ENCODE results near the gene AGXT.

DNA sequence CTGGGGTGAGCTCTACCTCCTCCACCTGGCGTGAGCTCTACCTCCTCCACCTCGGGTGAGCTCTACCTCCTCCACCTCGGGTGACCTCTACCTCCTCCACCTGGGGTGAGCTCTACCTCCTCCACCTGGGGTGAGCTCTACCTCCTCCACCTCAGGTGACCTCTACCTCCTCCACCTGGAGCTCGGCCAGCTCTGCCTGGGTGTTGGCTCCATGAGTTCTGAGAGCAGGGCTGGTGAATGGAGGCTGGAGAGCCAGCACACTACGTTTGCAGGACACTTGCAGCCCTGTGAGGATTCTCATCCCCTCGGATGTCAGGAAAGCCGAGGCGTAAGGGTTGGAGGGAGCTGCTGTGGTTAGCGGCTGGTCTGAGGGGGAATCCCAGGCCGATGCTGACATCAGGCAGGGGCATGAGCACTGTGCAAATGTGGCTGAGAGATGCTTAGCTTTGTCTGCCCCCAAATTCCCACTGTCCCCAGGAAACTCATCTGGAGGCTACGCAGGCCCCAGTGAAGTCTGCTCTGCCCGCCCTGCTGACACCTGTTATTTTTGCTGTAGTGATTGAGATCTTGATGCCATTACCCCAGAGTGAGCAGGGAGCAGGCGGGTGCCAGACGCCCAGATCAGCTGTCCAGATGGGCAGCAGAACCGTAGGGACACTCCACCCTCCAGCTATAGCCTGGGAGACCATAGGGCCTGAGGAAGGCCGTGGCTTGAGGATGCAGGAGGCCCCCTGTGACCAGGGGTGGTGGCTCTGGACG is 40.8 kb downstream of the AGXT start:
- TF ChIP-seq, protein P1, sequence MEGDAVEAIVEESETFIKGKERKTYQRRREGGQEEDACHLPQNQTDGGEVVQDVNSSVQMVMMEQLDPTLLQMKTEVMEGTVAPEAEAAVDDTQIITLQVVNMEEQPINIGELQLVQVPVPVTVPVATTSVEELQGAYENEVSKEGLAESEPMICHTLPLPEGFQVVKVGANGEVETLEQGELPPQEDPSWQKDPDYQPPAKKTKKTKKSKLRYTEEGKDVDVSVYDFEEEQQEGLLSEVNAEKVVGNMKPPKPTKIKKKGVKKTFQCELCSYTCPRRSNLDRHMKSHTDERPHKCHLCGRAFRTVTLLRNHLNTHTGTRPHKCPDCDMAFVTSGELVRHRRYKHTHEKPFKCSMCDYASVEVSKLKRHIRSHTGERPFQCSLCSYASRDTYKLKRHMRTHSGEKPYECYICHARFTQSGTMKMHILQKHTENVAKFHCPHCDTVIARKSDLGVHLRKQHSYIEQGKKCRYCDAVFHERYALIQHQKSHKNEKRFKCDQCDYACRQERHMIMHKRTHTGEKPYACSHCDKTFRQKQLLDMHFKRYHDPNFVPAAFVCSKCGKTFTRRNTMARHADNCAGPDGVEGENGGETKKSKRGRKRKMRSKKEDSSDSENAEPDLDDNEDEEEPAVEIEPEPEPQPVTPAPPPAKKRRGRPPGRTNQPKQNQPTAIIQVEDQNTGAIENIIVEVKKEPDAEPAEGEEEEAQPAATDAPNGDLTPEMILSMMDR (IDR thresholded peaks at IDR 0.05; ENCODE audit: low read depth, low read length) = no peak
- no peak for TF ChIP-seq EZH2phosphoT487 (IDR thresholded peaks at IDR 0.05; ENCODE audit: low read depth)
